Measurements from ENCODE around the gene NFE2L3.
"Not testable (repeated sequence)": the region's sequence is repeated elsewhere in the genome, so short reads cannot be mapped to it uniquely, and the experiment has no call there.

Gene NFE2L3

DNA sequence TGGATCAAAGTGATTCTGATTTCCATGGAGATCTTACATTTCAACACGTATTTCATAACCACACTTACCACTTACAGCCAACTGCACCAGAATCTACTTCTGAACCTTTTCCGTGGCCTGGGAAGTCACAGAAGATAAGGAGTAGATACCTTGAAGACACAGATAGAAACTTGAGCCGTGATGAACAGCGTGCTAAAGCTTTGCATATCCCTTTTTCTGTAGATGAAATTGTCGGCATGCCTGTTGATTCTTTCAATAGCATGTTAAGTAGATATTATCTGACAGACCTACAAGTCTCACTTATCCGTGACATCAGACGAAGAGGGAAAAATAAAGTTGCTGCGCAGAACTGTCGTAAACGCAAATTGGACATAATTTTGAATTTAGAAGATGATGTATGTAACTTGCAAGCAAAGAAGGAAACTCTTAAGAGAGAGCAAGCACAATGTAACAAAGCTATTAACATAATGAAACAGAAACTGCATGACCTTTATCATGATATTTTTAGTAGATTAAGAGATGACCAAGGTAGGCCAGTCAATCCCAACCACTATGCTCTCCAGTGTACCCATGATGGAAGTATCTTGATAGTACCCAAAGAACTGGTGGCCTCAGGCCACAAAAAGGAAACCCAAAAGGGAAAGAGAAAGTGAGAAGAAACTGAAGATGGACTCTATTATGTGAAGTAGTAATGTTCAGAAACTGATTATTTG lies 33.3 kb downstream of the NFE2L3 start:
- DNase-seq (ENCODE audit: extremely low read depth in 1 of 2, low read depth in 1 of 2), result no peak

GRCh38 chr7:26185844-26186180 lies 33.8 kb downstream of the NFE2L3 start:
- DNase-seq (ENCODE audit: extremely low read depth in 1 of 2, low read depth in 1 of 2), result no peak

DNA sequence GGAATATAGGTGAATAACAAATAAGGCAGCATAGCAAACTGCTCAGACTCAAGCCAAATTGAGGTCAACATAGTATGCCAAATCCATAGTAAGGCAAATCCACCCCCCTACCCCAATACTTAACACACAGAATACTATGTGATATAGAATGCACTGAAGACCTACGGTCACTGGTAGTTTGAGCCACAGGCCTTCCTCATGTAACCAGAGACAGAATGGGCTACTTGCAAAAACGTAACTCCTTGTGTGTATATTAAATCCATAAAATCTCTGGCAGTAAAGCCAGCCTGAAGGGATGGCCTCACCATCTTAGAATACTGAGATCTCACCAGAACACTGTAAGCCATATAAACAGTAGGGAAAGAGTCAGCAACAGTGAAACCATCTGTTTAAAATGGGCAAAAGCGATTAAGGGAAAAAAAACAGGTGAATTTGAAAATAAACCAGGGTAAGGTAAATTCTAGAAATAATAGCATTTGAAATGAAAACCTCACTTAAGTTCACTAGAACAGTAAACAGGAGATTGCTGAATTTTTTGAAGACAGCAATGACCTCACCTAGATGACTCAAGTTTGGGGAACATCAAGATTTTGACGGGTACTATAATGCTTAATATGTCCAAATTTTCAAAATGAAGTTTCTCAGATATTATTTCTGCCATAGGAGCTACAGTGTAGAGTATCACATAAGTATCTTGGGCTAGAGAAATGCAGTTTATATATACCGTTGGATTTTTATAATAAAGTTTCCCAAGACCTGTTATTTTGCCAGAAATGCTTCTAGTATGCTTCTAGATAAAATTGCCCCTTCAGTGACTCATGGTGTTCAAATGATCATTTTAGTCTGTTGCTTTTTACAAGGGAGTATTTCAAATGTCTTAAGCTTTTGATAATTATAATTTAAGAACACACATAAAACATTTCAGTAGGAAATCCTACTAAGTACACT lies 34.6 kb downstream of the NFE2L3 start:
- no peak for DNase-seq (ENCODE audit: extremely low read depth in 1 of 2, low read depth in 1 of 2)

- DNase-seq (ENCODE audit: extremely low read depth in 1 of 2, low read depth in 1 of 2), result no peak
Observed at GRCh38 chr7:26187380-26188205, 35.6 kb downstream of the NFE2L3 start.

DNA sequence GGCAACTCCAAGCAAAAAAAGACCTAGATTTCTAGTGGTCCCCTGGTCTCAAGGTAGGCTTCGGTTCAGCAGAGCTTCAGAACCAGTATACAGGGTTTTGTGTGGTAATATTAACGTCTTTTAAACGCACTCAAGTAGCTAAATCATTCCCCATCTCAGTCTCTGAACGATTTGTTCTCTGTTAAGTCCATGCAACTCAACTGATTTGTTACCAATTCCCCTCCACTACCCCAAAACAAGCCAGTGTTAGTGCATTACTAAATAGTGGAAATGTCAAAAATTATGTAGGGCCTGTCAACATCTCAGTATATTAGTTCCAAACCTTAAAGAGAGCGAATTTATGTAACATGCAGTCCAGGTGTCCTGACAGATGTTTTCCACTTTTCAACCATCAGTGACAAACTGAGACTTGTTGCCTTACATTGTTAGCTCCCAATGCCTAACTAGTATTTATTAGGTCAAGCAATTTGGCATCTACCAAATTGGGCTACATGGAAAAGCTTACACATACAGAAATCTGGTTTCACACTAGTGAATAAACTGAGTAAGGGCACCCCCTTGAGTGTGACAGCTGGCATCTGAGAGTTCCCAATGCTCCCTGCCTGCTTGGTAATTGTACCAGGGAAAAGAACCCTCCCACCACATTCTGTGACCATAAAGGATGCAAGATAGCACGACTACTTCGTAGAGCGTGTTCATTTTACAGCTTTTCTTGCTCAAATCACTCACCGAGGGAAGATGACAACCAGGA lies 36.4 kb downstream of the NFE2L3 start:
- DNase-seq (ENCODE audit: extremely low read depth in 1 of 2, low read depth in 1 of 2), result no peak

GRCh38 chr7:26188957-26189541 lies 37.1 kb downstream of the NFE2L3 start:
- no peak for DNase-seq (ENCODE audit: extremely low read depth in 1 of 2, low read depth in 1 of 2)

- no peak for DNase-seq (ENCODE audit: extremely low read depth in 1 of 2, low read depth in 1 of 2)
Observed at GRCh38 chr7:26189697-26190096, 37.7 kb downstream of the NFE2L3 start.

DNA sequence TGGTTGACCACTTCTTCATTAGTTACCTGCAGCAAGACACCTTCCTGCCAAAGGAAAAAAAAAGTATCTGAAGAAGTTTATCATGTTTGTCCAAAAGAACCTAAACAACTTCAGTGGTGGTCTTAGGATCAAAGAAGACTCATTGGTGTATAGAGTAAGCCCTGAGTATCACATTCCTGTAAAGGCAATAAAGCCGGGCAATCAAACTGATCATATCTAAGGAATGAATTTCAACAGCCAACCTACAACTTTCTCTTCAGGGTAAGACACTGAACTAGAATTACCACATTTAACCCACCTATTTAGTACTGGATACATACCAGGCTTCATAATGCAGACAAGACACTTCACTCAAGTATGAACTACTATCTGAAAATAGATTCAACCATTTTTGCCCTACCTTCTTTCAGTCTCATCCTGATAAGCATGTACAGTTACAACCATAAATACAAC lies 38.4 kb downstream of the NFE2L3 start:
- DNase-seq (ENCODE audit: extremely low read depth in 1 of 2, low read depth in 1 of 2), result no peak

- DNase-seq (ENCODE audit: extremely low read depth in 1 of 2, low read depth in 1 of 2), result no peak
Observed at GRCh38 chr7:26191233-26191973, 39.4 kb downstream of the NFE2L3 start.

DNA sequence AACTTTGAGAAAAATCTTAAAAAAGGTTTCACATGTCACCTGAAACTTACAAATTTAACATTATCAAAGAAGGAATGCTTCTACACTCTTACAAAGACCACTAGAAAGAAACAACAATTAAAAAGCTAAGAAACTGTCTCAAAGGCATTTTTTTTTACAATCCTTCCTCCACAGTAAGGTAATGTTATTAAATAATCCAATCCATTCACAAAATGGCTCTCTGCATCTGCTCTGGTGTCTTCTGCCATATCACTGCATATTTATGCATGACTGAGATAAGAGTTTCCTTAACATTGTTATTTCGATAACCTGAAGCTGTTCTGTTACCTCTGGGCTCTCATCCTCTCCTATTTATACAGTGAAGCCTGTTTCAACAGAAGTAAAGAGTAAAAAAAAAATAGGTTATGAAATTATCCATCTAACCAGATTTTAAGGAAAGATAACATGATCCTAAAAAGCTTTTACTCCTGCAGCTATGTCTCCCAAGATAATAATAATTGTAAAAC lies 40.0 kb downstream of the NFE2L3 start:
- DNase-seq (ENCODE audit: extremely low read depth in 1 of 2, low read depth in 1 of 2), result no peak

- DNase-seq (ENCODE audit: extremely low read depth in 1 of 2, low read depth in 1 of 2), result no peak
Observed at GRCh38 chr7:26192485-26193087, 40.6 kb downstream of the NFE2L3 start.

- no peak for DNase-seq (ENCODE audit: extremely low read depth in 1 of 2, low read depth in 1 of 2)
Observed at GRCh38 chr7:26193432-26194207, 41.6 kb downstream of the NFE2L3 start.

- not testable (repeated sequence) for DNase-seq (ENCODE audit: extremely low read depth in 1 of 2, low read depth in 1 of 2)
Observed at GRCh38 chr7:26194764-26195163, 42.8 kb downstream of the NFE2L3 start.

- DNase-seq (ENCODE audit: extremely low read depth in 1 of 2, low read depth in 1 of 2), result no peak
Observed at GRCh38 chr7:26195182-26195581, 43.2 kb downstream of the NFE2L3 start.

- DNase-seq (ENCODE audit: extremely low read depth in 1 of 2, low read depth in 1 of 2), result no peak
Observed at GRCh38 chr7:26195867-26196657, 44.1 kb downstream of the NFE2L3 start.

GRCh38 chr7:26197153-26198115 lies 45.4 kb downstream of the NFE2L3 start:
- no peak for DNase-seq (ENCODE audit: extremely low read depth in 1 of 2, low read depth in 1 of 2)

All from stimulated activated CD8-positive, alpha-beta memory T cell treated with anti-CD3 and anti-CD28 coated beads, Interleukin-7, amount 100 ng/mL, for 48 hours (primary cell).